HG03196 (cell line): ENCODE data around the gene P3H4.

Source experiments
- ATAC-seq: cut with Tn5 transposase; IDR thresholded peaks from one replicate; pipeline ENCODE4 v1.9.1; 2021; ENCODE audit not compliant: unreplicated experiment

The P3H4 gene

GRCh38 chr17:41822216-41823140 is 10.7 kb upstream of the P3H4 start:
- ATAC-seq: no peak

DNA sequence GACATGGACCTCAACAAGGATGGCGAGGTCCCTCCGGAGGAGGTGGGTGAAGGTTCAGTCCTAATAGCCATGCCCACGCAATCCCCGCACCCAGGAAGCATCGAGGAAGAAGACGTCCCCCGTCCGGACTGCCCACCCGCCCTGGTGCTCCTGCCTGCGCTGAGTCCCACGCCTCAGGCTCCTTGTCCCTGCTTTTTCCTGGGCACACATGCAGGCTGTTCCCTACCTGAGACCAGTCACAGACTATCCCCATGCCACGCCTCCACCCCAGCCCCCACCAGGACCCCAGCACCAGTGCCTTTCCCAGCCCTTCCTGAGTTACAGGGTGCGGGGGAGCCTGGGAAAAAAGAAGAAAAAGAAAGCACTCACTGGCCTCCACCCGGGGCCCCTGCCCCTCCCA is 10.0 kb upstream of the P3H4 start:
- no peak for ATAC-seq

- ATAC-seq: no peak
These were observed 6.3 kb upstream of the P3H4 start for GRCh38 chr17:41818024-41818423.

DNA sequence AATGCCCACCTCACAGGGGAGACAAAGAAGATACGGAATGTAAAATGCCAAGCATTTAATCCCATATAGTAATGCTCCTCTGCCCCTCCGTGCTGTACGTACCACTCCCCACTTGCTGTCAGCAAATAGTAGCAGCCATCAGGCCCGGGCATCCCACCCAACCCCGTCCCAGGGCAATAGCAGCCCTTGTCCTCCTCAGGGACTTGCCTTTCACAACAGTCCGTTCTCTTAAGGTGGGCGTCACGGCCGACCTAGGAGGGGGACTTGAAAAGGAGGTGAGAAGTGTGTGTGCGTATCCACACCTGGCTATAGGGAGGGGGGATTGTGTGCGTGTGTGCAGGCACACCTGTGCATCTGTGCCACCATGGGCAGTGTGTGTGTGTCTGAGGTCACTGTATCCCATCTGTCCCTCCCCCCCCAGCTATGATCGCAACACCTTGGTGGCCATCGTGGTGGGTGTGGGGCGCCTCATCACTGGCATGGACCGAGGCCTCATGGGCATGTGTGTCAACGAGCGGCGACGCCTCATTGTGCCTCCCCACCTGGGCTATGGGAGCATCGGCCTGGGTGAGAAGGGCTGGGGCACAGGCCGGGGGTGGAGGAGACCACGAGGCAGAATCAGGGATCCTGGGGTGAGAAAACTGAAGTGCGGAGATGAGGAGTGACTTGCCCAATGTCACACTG is 5.0 kb upstream of the P3H4 start:
- no peak for ATAC-seq

DNA sequence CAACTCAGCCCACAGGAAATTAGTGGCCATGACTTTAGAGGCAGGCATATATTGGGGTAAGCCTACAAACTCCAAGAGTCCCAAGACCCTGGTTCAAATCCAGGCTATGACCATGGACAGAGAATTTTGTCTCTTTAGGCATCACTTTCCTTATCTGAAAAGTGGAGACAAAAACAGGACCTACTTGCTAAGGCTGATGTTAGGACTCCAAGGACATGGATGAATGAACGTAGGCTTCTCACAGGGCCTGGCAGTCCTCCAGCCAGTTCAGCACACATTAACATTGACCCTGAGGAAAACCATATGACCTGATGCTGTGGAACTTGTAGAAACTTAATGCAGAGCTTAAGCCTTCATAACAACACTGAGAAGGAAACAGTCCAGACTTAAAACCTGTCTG is 2.4 kb upstream of the P3H4 start:
- ATAC-seq: no peak

DNA sequence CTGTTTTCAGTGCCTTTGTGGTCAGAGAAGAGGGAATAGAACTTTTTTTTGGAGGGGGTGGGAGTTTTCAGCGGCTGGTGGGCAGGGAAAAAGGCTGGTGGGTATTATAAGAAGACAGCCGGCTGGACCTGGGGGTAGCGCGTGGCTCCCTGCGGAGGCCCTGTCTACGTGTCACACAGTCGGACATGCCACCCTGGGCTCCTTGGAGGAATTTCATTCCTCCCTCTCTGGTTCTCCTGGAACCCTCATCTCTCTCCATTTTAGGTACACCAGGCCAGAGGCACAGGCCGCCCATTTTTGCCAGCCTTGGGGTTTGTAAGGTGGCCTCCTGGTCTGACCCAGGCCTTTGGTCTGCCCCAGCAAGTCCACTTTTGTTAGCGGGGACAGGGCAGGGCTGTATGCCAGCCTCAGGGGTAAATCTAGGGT is 2.0 kb upstream of the P3H4 start:
- no peak for ATAC-seq

GRCh38 chr17:41813152-41813680 is 1.5 kb upstream of the P3H4 start:
- no peak for ATAC-seq

DNA sequence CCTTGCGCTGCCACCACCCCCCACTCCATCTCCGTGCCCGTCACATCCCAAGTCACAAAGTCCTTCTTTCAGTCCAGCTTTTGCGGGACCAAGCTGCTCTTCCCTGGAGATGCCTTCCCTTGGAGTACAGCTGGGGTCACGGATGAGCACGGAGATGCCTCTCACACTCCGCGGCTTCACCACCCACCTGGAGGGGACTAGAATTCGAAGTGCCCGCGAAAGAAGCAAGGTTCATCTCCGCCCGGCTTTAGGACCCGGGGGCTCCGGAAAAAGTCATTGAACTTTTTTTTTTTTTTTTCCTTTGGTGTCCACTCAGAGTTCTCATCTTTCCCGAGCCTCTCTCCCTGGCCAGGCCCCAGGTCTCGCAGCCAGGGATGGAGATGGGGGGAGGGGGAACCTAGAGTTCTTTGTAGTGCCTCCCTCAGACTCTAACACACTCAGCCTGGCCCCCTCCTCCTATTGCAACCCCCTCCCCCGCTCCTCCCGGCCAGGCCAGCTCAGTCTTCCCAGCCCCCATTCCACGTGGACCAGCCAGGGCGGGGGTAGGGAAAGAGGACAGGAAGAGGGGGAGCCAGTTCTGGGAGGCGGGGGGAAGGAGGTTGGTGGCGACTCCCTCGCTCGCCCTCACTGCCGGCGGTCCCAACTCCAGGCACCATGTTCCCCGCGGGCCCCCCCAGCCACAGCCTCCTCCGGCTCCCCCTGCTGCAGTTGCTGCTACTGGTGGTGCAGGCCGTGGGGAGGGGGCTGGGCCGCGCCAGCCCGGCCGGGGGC is 817 bp upstream of the P3H4 start, which contains the start of gene FKBP10:
Gene FKBP10, plus strand, starts transcription at position 624 of the 771 bp plus-strand sequence. Its CDS starts 31 bp downstream, at position 655.
- no peak for ATAC-seq

GRCh38 chr17:41810659-41811548 is 845 bp downstream of the P3H4 start:
- ATAC-seq: no peak

DNA sequence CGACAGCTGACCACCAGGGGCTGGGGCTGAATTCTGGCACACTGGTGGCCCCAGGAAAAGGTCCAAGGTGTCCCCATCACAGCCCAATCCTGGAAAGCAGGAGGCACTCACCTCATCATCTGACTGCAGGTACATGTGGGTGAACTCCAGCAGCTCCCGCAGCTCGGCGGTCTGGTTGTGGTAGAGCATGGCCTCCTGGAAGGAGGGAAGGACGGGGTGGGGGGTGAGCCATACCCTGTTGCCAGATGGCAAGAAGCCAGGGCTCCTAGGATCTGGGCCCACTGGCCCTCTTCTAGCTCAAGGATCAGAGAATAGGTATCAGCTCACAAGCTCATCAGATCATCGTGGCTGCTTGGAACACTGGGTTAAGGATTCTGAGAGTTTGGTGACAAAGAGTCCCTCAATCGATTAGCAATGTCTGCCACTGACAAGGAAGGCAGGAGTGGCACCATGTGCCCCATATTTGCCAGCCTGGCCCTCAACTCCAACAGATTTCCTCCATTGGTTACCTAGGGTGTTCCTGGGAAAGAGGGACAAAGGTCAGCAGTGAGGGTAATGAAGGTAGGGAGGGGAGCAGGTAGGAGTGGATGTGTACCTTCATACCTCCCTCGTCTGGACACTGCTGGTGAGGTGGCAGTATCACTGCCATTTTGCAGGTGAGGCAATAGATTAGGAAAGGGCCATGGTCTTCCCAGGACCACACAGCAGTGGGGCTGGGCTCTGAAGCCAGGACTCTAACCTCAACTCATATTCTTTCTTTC is 4.9 kb downstream of the P3H4 start:
- no peak for ATAC-seq

DNA sequence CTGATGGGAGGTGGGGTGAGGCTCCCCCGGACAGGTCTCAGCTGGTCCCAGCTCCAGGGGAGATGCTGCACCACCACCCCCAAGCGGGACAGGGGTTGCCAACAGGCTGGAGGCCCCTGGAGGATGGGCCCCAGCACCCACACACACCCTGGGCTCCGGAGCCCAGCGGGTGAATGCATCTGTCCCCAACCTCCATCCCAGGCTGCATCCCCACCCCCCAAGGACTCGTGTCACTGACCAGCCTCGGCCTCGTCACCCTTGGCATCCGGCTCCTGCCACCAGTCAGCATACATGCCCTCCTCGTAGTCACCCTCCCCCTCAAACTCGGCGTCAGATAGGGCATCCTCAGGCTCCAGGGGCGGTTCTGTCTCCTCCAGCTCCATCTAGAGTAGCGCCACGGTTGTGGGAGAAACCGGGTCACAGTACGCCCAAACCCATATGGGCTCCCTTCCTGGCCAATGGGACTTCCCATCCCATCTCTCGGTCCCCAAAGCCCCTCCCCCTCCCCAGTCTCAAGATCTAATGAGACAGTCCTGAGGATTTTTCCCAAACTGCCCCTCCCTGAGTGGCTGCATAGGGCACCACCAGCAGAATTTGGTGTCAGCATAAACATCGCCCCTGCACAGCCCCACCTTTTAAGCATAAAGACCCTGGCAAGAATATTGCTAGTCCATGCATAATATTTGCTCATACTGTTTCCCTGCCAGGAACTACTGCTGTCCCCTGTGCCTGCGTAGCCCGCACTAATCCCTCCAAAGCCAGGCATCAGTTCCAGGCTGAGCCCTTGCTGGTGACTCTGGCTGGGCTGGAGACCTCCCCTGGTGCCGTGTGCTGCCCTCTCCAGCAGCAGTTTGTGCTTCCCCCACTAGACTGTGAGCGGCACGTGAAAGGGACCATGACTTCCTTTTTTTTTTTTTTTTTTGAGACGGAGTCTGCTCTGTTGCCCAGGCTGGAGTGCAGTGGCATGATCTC is 8.4 kb downstream of the P3H4 start:
- ATAC-seq: no peak

DNA sequence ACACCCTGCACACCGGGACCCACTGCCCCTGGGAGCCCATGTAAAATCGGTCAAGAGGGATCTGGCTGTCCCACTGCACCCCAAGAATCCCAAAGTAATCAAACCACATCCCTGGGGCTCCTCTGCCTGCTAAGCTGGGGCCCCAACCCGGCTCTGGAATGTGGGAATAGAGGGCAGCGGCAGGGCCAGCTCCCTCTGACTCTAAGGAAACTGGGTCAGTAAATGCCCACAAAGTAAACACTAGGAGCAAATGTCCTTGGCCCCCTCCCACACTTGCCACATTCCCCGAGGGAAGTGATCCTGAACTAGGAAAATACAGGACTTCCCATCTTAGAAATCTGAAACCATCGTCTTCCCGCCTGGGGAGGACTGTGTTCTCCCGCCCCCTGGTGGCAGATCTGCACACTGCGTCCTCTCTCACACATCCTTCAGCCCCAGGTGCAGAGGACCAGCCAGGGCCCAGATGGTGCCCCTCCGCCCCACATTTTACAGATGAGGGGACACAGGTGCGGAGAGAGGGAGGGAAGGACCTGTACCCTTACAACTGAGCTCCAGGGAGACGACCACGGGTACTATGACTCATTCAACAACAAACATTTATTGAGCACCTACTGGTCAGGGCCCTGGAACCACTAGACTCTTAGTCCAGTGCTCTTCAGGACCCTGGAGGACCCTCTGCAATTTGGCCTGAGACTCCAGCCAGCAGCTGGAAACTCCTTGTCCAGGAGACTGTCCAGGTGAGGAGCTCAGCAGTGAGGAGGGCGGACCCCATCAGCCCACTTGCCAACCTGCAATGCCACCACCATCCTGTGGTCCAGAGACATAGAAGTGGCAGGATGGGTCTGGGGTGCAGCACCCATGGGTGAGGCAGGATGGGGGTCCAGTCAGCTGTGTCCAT is 10.1 kb downstream of the P3H4 start:
- ATAC-seq: no peak

- ATAC-seq: no peak
These were observed 11.0 kb downstream of the P3H4 start for GRCh38 chr17:41800601-41801373.

DNA sequence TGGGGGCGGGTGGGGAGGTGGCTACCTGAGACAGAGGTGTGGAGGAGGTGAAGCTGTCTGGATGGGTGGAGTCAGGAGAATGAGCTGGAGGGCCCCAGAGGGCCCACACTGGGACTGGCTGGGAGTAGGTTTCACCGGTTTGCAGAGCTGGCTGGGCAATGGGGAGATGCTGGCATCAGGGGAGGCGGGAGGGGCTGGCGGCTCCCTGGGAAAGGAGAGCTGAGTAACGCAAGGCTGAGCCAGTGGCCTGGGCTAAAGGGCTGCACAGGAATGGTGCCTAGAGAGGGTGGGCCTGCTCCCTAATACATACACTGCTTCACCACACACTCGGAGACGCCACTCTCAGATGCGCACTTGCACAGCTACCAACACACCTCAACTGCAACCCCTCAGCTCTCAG is 12.4 kb downstream of the P3H4 start:
- no peak for ATAC-seq

- ATAC-seq: no peak
These were observed 14.4 kb downstream of the P3H4 start for GRCh38 chr17:41797377-41797776.

DNA sequence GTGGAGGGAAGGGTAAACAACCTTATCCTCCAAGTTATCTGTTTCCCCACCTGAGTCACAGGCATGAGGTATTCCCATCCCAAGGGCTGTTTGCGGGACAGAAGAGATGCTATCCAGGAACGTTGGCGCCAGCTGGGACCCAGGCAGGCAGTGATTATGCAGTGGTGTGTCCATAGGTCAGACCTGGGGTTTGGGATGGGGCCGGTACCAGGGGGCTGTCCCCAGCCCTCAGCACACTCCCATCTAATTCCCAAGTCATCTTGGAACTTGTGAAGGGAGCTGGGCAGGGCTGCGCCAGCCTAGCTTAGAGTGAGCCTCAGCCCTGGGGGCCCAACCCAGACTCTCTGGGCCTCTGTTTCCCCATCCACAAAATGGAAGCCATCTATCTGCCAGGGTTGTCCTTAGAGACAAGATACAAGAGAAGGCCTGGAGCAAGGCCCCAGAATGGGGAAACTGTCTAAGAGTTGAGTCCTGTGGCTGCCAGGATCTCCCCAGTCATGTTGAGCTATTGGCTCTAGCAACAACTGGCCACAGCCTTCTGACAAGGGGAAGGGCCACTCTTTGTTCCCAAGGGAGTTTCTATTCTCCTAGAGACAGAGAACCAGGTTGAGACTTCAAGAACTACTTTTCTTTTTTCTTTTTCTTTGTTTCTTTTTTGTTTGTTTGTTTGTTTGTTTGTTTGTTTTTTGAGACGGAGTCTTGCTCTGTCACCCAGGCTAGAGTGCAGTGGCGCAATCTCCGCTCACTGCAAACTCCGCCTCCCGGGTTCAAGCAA is 15.4 kb downstream of the P3H4 start:
- no peak for ATAC-seq
